Ishikawa (cell line): ENCODE data around the gene IL2.

Experiments used
- CEBPB ChIP-seq: IDR thresholded peaks from 2 replicates; pipeline ENCODE4 v1.6.1; 2012
- CREB1 ChIP-seq: IDR thresholded peaks from 2 replicates; pipeline ENCODE4 v1.6.1; 2012; ENCODE audit warnings: low read depth
- EGR1 ChIP-seq: IDR thresholded peaks from 2 replicates; pipeline ENCODE4 v1.6.1; 2012
- EP300 ChIP-seq: IDR thresholded peaks from 2 replicates; pipeline ENCODE4 v1.6.1; 2012; ENCODE audit warnings: borderline replicate concordance
- FOXM1 ChIP-seq: IDR thresholded peaks from 2 replicates; pipeline ENCODE4 v1.6.1; 2012; ENCODE audit warnings: low read depth, borderline replicate concordance
- MAX ChIP-seq: IDR thresholded peaks from 2 replicates; pipeline ENCODE4 v1.6.1; 2012
- NFIC ChIP-seq: IDR thresholded peaks from 2 replicates; pipeline ENCODE4 v1.6.1; 2012
- RAD21 ChIP-seq: IDR thresholded peaks from 2 replicates; pipeline ENCODE4 v1.6.1; 2012; ENCODE audit warnings: low read depth
- TAF1 ChIP-seq: IDR thresholded peaks from 2 replicates; pipeline ENCODE4 v1.6.1; 2012; ENCODE audit warnings: low read depth, mild to moderate bottlenecking
- TCF12 ChIP-seq: IDR thresholded peaks from 2 replicates; pipeline ENCODE4 v1.6.1; 2012; ENCODE audit warnings: low read depth
- TEAD4 ChIP-seq: IDR thresholded peaks from 2 replicates; pipeline ENCODE4 v1.6.1; 2012
- USF1 ChIP-seq: IDR thresholded peaks from 2 replicates; pipeline ENCODE4 v1.6.1; 2012
- YY1 ChIP-seq: IDR thresholded peaks from 2 replicates; pipeline ENCODE4 v1.6.1; 2012; ENCODE audit warnings: low read depth
- ZBTB7A ChIP-seq: IDR thresholded peaks from 2 replicates; pipeline ENCODE4 v1.6.1; 2012; ENCODE audit warnings: low read depth
- TF ChIP-seq, protein P1 (sequence below): IDR thresholded peaks from 2 replicates; pipeline ENCODE4 v1.6.1; 2012; ENCODE audit warnings: low read depth, mild to moderate bottlenecking

The IL2 gene

GRCh38 chr4:122456231-122457116 lies at the start of gene IL2:
Gene IL2, minus strand, starts transcription at chr4:122456725. Its CDS starts 285 bp downstream, at chr4:122456440.
- TF ChIP-seq NFIC, result no peak
- no peak for TF ChIP-seq TCF12
- TF ChIP-seq CREB1, result no peak
- no peak for TF ChIP-seq CEBPB
- TF ChIP-seq TAF1, result no peak
- TF ChIP-seq EP300, result no peak
- no peak for TF ChIP-seq YY1
- TF ChIP-seq MAX, result no peak
- TF ChIP-seq TEAD4, result no peak

DNA sequence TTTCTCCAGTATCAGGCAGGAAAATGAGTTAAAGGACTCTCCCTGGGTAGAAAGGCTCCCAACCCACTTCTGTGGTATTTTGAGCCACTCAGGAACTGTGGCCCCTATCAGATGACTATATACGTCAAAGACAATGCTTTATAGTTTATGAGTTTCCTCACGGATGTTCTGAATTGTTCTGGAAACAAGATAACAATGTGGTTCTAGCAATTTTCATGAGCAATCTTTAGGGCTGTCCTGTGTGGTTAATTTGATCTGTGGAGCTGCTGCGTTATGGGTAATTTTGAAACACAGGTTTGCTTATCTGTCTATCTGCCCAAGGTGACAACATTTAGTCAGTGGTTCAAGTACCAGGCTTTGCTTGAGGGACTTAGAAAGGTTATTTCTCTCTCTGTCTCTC lies 46.7 kb upstream of the IL2 start:
- TF ChIP-seq CREB1 (no peak), USF1 (no peak), ZBTB7A (no peak), RAD21 (no peak), EGR1 (no peak), CEBPB (no peak), FOXM1 (no peak), MAX (no peak), TAF1 (no peak), YY1 (no peak), NFIC (no peak), TCF12 (no peak), TEAD4 (no peak), EP300 (no peak)
- TF ChIP-seq, protein P1, sequence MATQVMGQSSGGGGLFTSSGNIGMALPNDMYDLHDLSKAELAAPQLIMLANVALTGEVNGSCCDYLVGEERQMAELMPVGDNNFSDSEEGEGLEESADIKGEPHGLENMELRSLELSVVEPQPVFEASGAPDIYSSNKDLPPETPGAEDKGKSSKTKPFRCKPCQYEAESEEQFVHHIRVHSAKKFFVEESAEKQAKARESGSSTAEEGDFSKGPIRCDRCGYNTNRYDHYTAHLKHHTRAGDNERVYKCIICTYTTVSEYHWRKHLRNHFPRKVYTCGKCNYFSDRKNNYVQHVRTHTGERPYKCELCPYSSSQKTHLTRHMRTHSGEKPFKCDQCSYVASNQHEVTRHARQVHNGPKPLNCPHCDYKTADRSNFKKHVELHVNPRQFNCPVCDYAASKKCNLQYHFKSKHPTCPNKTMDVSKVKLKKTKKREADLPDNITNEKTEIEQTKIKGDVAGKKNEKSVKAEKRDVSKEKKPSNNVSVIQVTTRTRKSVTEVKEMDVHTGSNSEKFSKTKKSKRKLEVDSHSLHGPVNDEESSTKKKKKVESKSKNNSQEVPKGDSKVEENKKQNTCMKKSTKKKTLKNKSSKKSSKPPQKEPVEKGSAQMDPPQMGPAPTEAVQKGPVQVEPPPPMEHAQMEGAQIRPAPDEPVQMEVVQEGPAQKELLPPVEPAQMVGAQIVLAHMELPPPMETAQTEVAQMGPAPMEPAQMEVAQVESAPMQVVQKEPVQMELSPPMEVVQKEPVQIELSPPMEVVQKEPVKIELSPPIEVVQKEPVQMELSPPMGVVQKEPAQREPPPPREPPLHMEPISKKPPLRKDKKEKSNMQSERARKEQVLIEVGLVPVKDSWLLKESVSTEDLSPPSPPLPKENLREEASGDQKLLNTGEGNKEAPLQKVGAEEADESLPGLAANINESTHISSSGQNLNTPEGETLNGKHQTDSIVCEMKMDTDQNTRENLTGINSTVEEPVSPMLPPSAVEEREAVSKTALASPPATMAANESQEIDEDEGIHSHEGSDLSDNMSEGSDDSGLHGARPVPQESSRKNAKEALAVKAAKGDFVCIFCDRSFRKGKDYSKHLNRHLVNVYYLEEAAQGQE, result no peak

DNA sequence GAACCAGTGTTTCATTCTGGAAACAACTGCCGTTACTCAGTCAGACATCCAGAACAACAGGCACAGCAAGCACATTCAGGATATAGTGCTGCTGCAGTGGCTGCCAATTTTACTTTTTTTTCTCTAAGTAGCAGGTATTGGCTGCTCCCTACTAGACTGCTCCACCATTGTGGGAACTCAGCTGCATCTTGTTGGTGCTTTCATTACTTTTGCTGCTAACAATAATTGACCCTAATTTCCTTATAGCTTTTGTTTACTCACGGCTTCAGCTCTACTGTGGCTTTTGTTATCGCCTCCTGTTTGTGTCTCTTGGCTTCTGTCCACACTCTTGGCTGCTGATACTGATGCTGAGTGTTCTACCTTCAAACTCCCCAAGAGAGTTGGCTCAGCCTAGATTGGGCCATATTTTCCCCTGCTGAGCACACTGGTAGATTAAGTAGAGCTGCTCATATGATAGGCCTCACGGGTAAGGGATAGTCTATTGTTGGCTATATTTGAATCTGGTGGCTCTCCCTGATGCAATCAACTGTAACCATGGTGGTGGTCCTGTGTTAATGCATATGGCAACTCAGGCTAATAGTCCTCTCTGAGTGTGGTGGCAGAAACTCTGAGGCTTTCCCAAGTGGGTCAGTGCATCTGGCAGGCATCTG lies 44.5 kb upstream of the IL2 start:
- no peak for TF ChIP-seq ZBTB7A
- no peak for TF ChIP-seq NFIC
- TF ChIP-seq FOXM1, result no peak
- TF ChIP-seq TAF1, result no peak
- no peak for TF ChIP-seq CREB1
- no peak for TF ChIP-seq EP300
- TF ChIP-seq YY1, result no peak

GRCh38 chr4:122489061-122489460 lies 32.5 kb upstream of the IL2 start:
- TF ChIP-seq USF1, result no peak
- no peak for TF ChIP-seq TAF1
- TF ChIP-seq TEAD4, result no peak
- TF ChIP-seq EP300, result no peak
- no peak for TF ChIP-seq CREB1
- no peak for TF ChIP-seq RAD21
- no peak for TF ChIP-seq MAX
- TF ChIP-seq EGR1, result no peak
- TF ChIP-seq CEBPB, result no peak
- TF ChIP-seq, protein P1, result no peak
- TF ChIP-seq FOXM1, result no peak
- TF ChIP-seq TCF12, result no peak
- no peak for TF ChIP-seq YY1

DNA sequence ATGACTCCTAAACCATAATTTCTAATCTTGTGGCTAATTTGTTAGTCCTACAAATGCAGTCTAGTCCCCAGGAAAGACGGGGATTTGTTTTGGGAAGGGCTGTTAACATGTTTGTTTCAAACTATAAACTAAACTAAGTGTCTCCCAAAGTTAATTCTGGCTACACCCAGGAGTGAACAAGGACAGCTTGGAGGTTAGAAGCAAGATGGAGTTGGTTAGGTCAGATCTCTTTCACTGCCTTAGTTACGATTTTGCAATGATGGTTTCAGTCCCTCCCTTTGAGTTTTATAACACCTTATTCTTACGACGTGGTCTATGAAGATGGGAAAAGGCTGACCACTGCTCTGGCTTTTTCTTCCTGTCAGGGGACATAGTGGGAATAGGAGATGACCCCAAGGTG lies 27.0 kb upstream of the IL2 start:
- TF ChIP-seq, protein P1, result no peak
- no peak for TF ChIP-seq YY1
- TF ChIP-seq NFIC, result no peak
- no peak for TF ChIP-seq EGR1
- no peak for TF ChIP-seq MAX
- TF ChIP-seq USF1, result no peak
- TF ChIP-seq TCF12, result no peak
- TF ChIP-seq TEAD4, result no peak
- TF ChIP-seq CEBPB, result no peak
- no peak for TF ChIP-seq TAF1
- TF ChIP-seq RAD21, result no peak
- TF ChIP-seq CREB1, result no peak
- TF ChIP-seq ZBTB7A, result no peak
- no peak for TF ChIP-seq FOXM1
